Kidney epithelial cell (primary cell): ENCODE measurements around the gene ATXN7L3. TPM values are rescaled to one million over a fixed set of nuclear protein-coding genes. Genes with fewer than 3 reads are reported as not detected.

Experiments used
- DNase-seq: peaks from one replicate; pipeline ENCODE4 v3.0.0-alpha.2; 2010; ENCODE audit warnings: low read depth
- H3K27me3 ChIP-seq: 2 replicates; pipeline ENCODE4 v1.6.0; 2011; ENCODE audit warnings: low read length; ENCODE audit not compliant: control insufficient read depth, insufficient read depth
- H3K36me3 ChIP-seq: 2 replicates; pipeline ENCODE4 v1.5.1; 2011; ENCODE audit warnings: low read length; ENCODE audit not compliant: control insufficient read depth, insufficient read depth
- H3K4me3 ChIP-seq: 2 replicates; pipeline ENCODE4 v1.5.1; 2011; ENCODE audit warnings: low read depth, mild to moderate bottlenecking, control low read depth, low read length
- CTCF ChIP-seq: IDR thresholded peaks from 2 replicates; pipeline ENCODE4 v1.5.1; 2011; ENCODE audit warnings: mild to moderate bottlenecking, moderate library complexity, low read length, control low read depth, inconsistent platforms; ENCODE audit not compliant: insufficient read depth, poor library complexity, severe bottlenecking
- total RNA-seq: library from RNA; depleted of rRNA; stranded (reverse); fragments of >200 nt; gene quantifications from 2 replicates; pipeline ENCODE4 v1.2.3, GENCODE V29; 2015

ATXN7L3 gene
- total RNA-seq, 1 donor from 2014 or later: 50.8 TPM

- TF ChIP-seq CTCF: no peak
- Histone ChIP-seq H3K27me3 (no peaks in the 10 kb centered on the region), H3K36me3 (no peaks in the 10 kb centered on the region), H3K4me3 (peak overlapping the region; percentile 99)
- no peak for DNase-seq
Measured at GRCh38 chr17:44187131-44187899, 12.4 kb downstream of the ATXN7L3 start.

DNA sequence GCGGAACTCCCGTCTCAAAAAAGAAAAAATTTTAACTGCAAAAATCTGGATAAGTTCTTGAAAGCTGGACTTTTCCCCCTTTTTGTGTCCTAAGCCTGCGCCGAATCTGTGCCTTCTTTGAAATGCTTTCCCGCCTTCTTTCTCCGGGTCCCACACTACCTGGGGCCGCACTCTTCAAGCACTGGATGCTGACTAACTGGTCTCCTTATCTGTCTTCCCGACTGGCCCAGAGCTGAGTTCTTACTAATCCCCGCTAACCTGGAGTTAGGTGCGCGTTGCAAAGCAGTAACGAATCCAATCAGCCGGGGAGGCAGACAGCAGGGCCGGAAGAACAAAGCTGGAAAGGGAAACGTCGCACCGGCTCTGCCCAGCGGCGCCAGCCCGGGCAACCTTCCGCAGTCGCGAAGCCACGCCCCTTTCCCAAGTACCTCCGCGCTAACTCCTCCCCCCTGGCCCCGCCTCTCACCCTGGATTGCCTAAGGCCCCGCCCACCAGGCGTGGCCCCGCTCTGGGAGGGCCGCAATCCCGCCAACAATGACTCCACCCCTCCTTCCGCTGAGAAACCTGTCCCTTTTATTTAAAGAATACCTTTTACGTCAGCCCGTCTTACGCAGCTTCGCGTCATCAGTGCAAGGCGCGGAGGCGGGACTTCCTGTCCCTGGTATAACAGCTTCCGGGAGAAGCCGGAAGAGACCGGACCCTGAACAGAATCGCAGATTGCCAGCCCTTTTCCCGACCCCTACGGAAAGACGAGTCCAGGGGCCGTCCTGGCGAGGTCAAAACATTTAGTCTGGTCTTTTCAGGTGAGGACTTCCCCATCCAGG lies 13.2 kb downstream of the ATXN7L3 start, which contains the start of gene TMUB2:
TSS of gene TMUB2 (plus strand) at position 666 of the 824 bp plus-strand sequence. CDS start 737 bp downstream, outside the sequence.
- DNase-seq: peak; percentile 98
- no peaks in the 10 kb centered on the region for H3K36me3 ChIP-seq
- no peak for TF ChIP-seq CTCF
- no peaks in the 10 kb centered on the region for H3K27me3 ChIP-seq
- H3K4me3 ChIP-seq: peak within 1 kb of the TSS; percentile 99

DNA sequence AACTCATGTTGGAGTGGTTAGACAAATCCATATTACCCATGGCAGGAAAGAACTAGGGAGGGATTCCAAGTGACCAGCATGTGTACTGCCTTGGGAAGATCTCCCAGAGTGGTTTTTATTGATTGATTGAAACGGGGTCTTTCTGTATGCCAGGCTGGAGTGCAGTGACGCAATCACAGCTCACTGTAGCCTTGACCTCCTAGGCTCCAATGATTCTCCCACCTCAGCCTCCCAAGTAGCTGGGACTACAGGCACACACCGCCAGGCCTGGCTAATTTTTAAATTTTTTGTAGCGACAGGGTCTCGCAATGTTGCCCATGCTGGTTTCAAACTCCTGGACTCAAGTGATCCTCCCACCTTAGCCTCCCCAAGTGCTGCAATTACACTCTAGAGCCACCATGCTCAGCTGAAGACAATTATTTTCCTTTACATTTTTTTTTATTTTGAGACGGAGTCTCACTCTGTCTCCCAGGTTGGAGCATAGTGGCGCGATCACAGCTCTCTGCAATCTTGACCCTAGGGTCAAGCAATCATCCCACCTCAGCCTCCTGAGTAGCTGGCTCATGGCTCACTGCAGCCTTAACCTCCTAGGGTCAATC lies 15.4 kb downstream of the ATXN7L3 start:
- no peak for TF ChIP-seq CTCF
- H3K36me3 ChIP-seq: no peaks in the 10 kb centered on the region
- no peaks in the 10 kb centered on the region for H3K27me3 ChIP-seq
- no peak for DNase-seq
- H3K4me3 ChIP-seq: no peak overlapping the region

DNA sequence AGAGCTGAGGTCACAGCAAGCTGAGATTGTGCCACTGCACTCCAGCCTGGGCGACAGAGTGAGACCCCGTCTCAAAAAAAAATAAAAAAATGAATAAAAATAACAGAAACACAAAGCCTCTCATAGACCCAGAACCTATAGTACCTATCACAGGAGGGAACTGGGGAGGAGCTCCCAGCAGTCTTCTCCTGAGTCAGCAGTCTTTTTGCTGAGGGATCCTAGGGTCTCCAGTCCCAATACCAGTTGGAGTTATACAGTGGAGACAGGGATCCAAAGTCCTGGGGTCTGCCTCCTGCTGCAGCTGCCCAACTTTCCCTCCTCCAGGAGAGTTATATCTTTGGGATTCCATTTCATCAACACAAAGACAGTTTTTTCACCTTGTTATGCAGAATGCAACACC lies 16.7 kb downstream of the ATXN7L3 start:
- no peak for DNase-seq
- no peak for TF ChIP-seq CTCF
- no peaks in the 10 kb centered on the region for H3K27me3 ChIP-seq
- H3K4me3 ChIP-seq: no peak overlapping the region
- H3K36me3 ChIP-seq: no peaks in the 10 kb centered on the region

- no peak overlapping the region for H3K4me3 ChIP-seq
- no peak for DNase-seq
- no peaks in the 10 kb centered on the region for H3K27me3 ChIP-seq
- TF ChIP-seq CTCF: no peak
- H3K36me3 ChIP-seq: no peaks in the 10 kb centered on the region
Measured at GRCh38 chr17:44178133-44178532, 21.6 kb downstream of the ATXN7L3 start.
